C4-2B (cell line): ENCODE data around the gene MYCN.

ENCODE experiments used
- H3K27ac ChIP-seq: fragments of 450-650 bp; 2 replicates; pipeline ENCODE4 v1.5.1; 2017
- CTCF ChIP-seq: fragments of 450-650 bp; conservative IDR thresholded peaks from 2 replicates; pipeline ENCODE4 v1.5.1; 2017; ENCODE audit warnings: mild to moderate bottlenecking
- ZFX ChIP-seq: fragments of 450-650 bp; IDR thresholded peaks from 2 replicates; pipeline ENCODE4 v1.6.1; 2017

The MYCN gene

DNA sequence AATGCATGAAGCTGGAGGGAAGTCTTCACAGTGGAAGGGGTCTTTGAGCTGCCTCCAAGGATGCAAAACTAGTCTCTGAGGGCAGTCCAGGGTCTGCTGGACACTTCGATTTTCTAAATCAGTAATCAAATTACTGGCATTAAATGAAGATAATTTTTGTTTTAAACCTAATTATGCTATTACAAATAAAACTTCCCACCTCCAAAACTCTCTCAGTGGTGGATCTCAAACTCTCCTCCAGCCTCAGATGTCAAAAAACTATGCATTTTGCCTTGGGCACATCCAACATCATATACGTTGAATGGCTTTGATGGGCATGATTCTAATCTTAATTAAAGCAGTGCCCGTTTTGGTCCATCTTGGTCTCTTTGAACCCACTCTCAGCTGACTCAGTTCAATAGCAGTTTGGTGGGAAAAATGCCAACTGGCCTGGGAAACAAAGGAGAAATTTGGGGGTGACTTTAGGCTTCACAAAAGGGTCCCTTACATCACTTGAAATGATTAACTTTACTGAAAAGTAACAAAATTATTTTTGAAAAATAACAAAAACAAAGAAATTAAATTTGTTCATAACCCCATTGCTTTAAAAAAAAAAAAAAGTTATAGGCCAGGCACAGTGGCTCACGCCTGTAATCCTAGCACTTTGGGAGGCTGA is 5.9 kb upstream of the MYCN start:
- TF ChIP-seq CTCF (no peak), ZFX (no peak)
- no peak overlapping the region for H3K27ac ChIP-seq

- TF ChIP-seq CTCF (no peak), ZFX (no peak)
These were observed 5.2 kb upstream of the MYCN start for GRCh38 chr2:15935189-15935588.

GRCh38 chr2:15935675-15936074 is 4.7 kb upstream of the MYCN start:
- no peak for TF ChIP-seq CTCF
- TF ChIP-seq ZFX = no peak
- no peak overlapping the region for H3K27ac ChIP-seq

More at GRCh38 chr2:15935189-15935588, 5.2 kb upstream of the MYCN start:
- H3K27ac ChIP-seq = no peak overlapping the region

- TF ChIP-seq ZFX = no peak
- H3K27ac ChIP-seq = no peak overlapping the region
These were observed 3.9 kb upstream of the MYCN start for GRCh38 chr2:15936277-15937104.

- no peak overlapping the region for H3K27ac ChIP-seq
- no peak for TF ChIP-seq ZFX
- no peak for TF ChIP-seq CTCF
These were observed 3.1 kb upstream of the MYCN start for GRCh38 chr2:15937105-15937881.

DNA sequence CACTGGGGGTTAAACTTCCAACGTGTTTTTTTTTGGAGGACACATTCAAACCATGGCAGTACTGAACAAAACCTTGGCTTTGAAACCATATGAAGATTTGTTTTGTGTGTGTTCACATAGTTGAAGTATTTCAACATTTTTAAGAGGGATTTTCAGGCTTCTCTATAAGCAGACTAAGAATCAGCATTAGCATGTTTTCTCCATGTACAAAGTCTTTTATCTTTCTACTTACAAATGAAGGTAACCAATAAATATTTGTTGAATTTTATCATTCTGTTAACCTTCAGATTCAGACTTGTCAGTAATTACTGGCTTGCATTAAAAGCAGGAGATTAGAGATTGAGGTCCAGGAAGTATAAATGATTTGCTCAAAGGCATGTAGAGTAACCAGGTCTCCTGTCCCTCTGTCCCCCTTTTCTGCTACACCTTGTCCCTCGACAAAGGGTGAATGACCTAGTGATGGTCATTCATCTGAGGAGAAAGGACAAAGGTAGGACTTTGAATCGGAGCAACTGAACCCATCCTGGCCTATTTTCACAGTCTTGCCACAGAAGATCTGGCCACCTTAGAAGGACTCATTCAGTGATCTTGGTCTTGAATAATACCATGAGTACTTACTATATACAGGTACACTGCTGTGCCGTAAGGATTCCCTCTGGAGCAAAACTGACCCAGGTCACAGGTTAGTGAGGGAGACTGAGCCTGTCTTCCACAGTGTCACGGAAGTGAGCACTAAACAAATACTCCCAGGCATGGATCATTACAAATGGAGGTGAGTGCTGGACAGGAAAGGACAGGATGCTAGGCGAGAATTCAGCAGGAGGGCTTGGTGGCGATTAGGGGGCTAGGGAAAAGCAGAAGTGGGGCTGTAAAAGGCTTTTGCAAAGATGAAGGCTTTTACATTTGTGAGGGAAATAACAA is 2.2 kb upstream of the MYCN start:
- H3K27ac ChIP-seq = no peak overlapping the region
- TF ChIP-seq CTCF (no peak), ZFX (no peak)
